ENCODE data around the gene POLR2J. TPM values are rescaled to one million over a fixed set of nuclear protein-coding genes. Genes with fewer than 3 reads are reported as not detected.

The POLR2J gene
- total and polyA plus RNA-seq, 3 experiments from 2014 or later = 76.1 to 129 (median 77.4) TPM

DNA sequence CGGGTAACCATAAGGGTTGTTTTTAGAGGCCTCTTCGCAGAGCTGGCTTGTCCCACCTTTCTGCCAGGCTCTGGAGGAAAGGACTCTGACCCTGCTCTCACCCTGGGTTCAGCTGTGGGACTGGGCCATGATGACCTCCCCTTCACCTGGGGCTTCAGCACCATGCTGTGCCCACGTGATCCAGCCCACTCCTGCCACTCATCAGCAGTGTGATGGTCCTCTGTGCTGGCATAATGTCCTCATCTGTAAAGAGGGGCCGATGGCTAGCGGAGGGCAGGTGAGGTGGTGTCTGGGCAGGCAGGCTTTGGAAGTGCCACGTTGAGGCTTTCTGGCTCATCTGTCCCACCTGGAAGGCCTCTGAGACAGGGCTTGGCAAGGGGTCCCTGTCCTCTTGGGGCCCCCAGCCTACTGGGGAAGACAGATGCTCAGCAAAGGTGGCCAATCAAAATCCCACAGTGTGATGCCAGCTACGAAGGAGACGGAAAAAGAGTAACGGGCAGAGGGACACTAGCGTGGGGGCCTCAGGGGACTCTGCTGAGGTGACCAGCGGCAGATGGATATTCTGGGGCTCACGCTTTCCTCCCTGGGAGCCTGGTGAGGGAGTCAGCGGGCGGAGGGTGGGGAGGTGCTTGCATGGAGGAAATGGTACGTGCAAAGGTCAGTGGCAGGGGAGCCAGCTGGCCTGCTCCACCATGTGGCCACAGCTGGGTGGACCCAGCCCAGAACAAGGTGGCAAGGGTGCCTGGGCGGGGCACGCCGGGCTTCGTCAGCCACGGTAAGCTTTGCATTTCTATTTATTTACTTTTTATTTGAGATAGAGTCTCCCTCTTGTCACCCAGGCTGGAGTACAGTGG is 8.5 kb downstream of the POLR2J start:
- H3K4me1 Mint-ChIP-seq = peaks cover 17 to 19% (median 18%) of the 10 kb centered on the region in 3 donors
- Histone ChIP-seq H3K4me1 (ENCODE audit: insufficient read depth, low read length) (peaks cover 9% of the 10 kb centered on the region), H3K27ac (ENCODE audit: low read depth, low read length) (no peak overlapping the region), H3K36me3 (ENCODE audit: insufficient read depth, low read length) (no peaks in the 10 kb centered on the region), H3K4me3 (ENCODE audit: low read length) (no peak overlapping the region), H3K9me3 (ENCODE audit: low read length) (no peaks in the 10 kb centered on the region), H3K27me3 (ENCODE audit: insufficient read depth, low read length, poor library complexity, severe bottlenecking) (no peaks in the 10 kb centered on the region)
- peak in 1 of 5 donors; percentile 48 for DNase-seq
- peak overlapping the region in 1 of 7 donors; percentile 10 for H3K4me3 Mint-ChIP-seq
- POLR2A ChIA-PET = no interaction called here
- no peaks in the 10 kb centered on the region for H3K9me3 Mint-ChIP-seq
- peaks cover 0 to 33% (median 6%) of the 10 kb centered on the region in 3 donors for H3K36me3 Mint-ChIP-seq
- CTCF ChIA-PET = no interaction called here
- H3K27ac Mint-ChIP-seq = peak overlapping the region in 1 of 8 donors; percentile 87
- peaks cover 0 to 1% of the 10 kb centered on the region in 2 donors for H3K27me3 Mint-ChIP-seq

DNA sequence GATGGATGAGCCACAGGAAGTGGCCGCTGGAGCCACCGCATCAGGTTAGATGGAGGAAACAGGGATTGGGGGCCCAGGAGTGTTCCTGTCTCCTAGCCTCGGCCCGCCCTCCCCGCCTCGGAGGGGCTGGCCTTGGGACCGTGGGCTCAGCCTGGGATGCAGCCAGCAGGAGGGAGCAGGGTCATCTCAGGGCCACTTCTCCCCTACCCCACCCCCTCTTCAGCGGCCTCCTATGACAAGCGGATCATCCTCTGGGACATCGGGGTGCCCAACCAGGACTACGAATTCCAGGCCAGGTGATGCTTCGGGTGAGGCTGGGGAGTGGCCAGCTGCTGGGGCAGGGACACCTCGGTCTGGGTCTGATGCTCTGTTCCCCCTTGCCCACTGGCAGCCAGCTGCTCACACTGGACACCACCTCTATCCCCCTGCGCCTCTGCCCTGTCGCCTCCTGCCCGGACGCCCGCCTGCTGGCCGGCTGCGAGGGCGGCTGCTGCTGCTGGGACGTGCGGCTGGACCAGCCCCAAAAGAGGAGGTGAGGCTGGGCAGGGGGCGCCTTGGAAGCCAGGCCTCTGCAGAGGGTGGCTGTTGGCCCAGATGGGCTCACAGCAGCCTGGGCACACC is 9.3 kb downstream of the POLR2J start:
- ChIA-PET CTCF (no interaction called here), POLR2A (no interaction called here)
- Mint-ChIP-seq H3K27ac (peak overlapping the region in 1 of 8 donors; percentile 20), H3K4me3 (no peak overlapping the region), H3K36me3 (peaks cover 0 to 35% (median 6%) of the 10 kb centered on the region in 3 donors), H3K27me3 (peaks cover 0 to 1% of the 10 kb centered on the region in 2 donors), H3K4me1 (peaks cover 17 to 21% (median 21%) of the 10 kb centered on the region in 3 donors), H3K9me3 (no peaks in the 10 kb centered on the region)
- peaks cover 9% of the 10 kb centered on the region for H3K4me1 ChIP-seq (ENCODE audit: insufficient read depth, low read length)
- no peaks in the 10 kb centered on the region for H3K9me3 ChIP-seq (ENCODE audit: low read length)
- H3K27me3 ChIP-seq (ENCODE audit: insufficient read depth, low read length, poor library complexity, severe bottlenecking) = no peaks in the 10 kb centered on the region
- no peak overlapping the region for H3K4me3 ChIP-seq (ENCODE audit: low read length)
- no peaks in the 10 kb centered on the region for H3K36me3 ChIP-seq (ENCODE audit: insufficient read depth, low read length)
- H3K27ac ChIP-seq (ENCODE audit: low read depth, low read length) = no peak overlapping the region
- peak in 1 of 5 donors; percentile 46 for DNase-seq

DNA sequence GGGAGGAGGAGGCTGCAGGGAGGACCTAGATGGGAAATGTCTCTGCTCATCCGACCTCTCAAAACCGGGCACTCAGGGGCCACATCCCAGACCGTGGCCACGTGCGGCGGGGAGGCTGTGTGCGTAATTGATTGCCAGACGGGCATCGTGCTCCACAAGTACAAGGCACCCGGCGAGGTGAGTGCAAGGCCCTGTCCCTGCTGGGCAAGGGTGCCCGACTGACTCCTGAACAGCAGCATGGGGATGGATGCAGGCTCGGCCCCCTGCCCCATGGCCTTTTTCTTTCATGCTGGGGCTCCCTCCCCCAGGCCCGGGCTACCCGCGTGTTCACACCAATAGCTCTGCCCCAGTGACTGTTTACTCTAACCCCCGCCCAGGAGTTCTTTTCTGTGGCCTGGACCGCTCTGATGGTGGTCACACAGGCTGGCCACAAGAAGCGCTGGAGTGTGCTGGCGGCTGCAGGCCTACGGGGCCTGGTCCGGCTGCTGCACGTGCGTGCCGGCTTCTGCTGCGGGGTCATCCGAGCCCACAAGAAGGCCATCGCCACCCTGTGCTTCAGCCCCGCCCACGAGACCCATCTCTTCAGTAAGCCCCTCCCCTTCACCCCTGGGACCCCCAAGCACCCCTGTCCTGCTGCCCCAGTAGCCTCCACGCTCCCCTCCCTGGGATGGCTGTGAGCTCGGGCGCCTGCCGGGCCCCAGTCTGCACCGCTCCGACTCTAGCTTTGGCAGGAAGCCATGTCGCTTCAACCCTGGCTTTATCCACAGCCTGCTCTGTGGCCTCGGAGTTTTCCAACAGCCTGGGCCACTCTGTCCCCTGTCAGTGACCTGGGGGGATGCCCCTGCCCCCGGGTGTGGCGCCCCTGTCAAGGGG is 10.0 kb downstream of the POLR2J start:
- POLR2A ChIA-PET = no interaction called here
- H3K36me3 Mint-ChIP-seq = peaks cover 0 to 37% (median 6%) of the 10 kb centered on the region in 3 donors
- peaks cover 0 to 1% of the 10 kb centered on the region in 2 donors for H3K27me3 Mint-ChIP-seq
- no peaks in the 10 kb centered on the region for H3K27me3 ChIP-seq (ENCODE audit: insufficient read depth, low read length, poor library complexity, severe bottlenecking)
- no peaks in the 10 kb centered on the region for H3K9me3 ChIP-seq (ENCODE audit: low read length)
- peak in 1 of 5 donors; percentile 47 for DNase-seq
- CTCF ChIA-PET = interaction anchor here (1.1 to 3.6 kb wide), 3 partner anchors 16 to 64 kb away, joined by 3 to 19 read pairs (median 4); no protein-coding TSS in a partner anchor
- H3K36me3 ChIP-seq (ENCODE audit: insufficient read depth, low read length) = no peaks in the 10 kb centered on the region
- peaks cover 23 to 29% (median 27%) of the 10 kb centered on the region in 3 donors for H3K4me1 Mint-ChIP-seq
- no peak overlapping the region for H3K27ac ChIP-seq (ENCODE audit: low read depth, low read length)
- no peaks in the 10 kb centered on the region for H3K9me3 Mint-ChIP-seq
- peaks cover 17% of the 10 kb centered on the region for H3K4me1 ChIP-seq (ENCODE audit: insufficient read depth, low read length)
- H3K4me3 Mint-ChIP-seq = peak overlapping the region in 1 of 7 donors; percentile 36
- H3K27ac Mint-ChIP-seq = peak overlapping the region in 2 of 8 donors; percentile 20 to 38
- no peak overlapping the region for H3K4me3 ChIP-seq (ENCODE audit: low read length)

DNA sequence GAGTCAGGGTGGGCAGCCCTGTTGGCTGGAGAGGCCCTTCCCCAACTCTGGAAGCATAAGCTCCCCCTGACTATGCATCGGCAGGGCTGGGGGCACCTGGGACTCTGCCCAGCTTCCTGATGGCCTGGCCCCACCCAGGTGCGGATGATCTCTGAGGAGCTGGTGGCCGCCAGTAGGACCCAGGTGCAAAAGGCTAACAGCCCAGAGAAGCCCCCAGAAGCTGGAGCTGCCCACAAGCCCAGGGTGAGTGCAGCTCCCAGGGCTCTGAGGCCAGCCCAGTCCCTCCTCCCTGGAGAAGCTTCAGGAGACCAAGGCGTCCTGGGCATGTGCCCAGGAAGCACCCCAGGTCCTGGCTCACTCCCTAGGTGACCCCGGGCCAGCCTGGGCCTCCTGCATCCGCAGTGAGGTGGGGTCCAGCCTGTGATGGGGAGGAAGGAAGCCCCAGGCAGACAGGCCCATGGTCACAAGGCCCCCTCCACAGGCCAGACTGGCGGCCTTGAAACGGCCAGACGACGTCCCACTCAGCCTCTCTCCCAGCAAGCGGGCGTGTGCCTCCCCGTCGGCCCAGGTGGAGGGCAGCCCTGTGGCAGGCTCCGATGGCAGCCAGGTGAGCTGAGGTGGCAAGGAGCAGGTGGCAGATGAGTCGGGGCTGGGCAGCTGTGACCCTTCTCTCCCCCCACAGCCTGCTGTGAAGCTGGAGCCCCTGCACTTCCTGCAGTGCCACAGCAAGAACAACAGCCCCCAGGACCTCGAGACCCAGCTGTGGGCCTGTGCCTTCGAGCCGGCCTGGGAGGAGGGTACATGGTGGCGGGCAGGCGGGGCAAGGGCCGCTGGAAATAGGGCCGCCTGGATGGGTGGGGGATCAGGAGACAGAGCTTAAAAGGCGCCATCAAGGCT is 10.9 kb downstream of the POLR2J start:
- peak in 1 of 5 donors; percentile 46 for DNase-seq
- H3K4me1 ChIP-seq (ENCODE audit: insufficient read depth, low read length) = peaks cover 21% of the 10 kb centered on the region
- ChIA-PET CTCF (interaction anchor here (0.9 to 3.6 kb wide), 5 partner anchors 16 to 63 kb away, joined by 3 to 19 read pairs (median 4); no protein-coding TSS in a partner anchor), POLR2A (no interaction called here)
- Mint-ChIP-seq H3K4me3 (no peak overlapping the region), H3K9me3 (no peaks in the 10 kb centered on the region), H3K4me1 (peaks cover 26 to 32% (median 31%) of the 10 kb centered on the region in 3 donors), H3K36me3 (peaks cover 0 to 28% (median 3%) of the 10 kb centered on the region in 3 donors), H3K27me3 (no peaks in the 10 kb centered on the region), H3K27ac (no peak overlapping the region)
- no peaks in the 10 kb centered on the region for H3K36me3 ChIP-seq (ENCODE audit: insufficient read depth, low read length)
- no peak overlapping the region for H3K27ac ChIP-seq (ENCODE audit: low read depth, low read length)
- H3K4me3 ChIP-seq (ENCODE audit: low read length) = no peak overlapping the region
- no peaks in the 10 kb centered on the region for H3K27me3 ChIP-seq (ENCODE audit: insufficient read depth, low read length, poor library complexity, severe bottlenecking)
- no peaks in the 10 kb centered on the region for H3K9me3 ChIP-seq (ENCODE audit: low read length)

DNA sequence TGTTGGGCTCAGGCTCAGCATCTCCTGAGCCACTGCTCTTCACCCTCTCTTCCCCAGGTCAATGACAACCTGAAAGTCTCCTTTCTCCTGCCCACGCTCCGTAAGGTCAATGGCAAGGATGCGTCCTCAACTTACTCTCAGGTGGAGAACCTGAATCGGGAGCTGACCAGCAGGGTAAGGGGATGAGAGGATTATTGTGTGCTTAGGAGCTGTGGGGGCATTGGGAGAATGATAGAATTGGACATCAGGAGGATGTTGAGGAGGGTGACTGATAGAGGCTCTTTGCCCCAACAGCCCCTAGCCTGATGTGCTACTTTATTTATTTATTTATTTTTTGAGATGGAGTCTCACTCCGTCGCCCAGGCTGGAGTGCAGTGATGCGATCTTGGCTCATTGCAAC is 12.6 kb downstream of the POLR2J start:
- Mint-ChIP-seq H3K27ac (peak overlapping the region in 3 of 8 donors; percentile 23 to 70 (median 47)), H3K4me3 (peak overlapping the region; percentile 83 to 96 (median 92)), H3K36me3 (peaks cover 0 to 18% (median 0%) of the 10 kb centered on the region in 3 donors), H3K27me3 (no peaks in the 10 kb centered on the region), H3K9me3 (no peaks in the 10 kb centered on the region), H3K4me1 (peaks cover 29 to 41% (median 37%) of the 10 kb centered on the region in 3 donors)
- peak overlapping the region; percentile 94 for H3K4me3 ChIP-seq (ENCODE audit: low read length)
- CTCF ChIA-PET = interaction anchor here (1.3 to 3.6 kb wide), 4 partner anchors 27 to 61 kb away, joined by 3 to 19 read pairs (median 6); no protein-coding TSS in a partner anchor
- no peaks in the 10 kb centered on the region for H3K36me3 ChIP-seq (ENCODE audit: insufficient read depth, low read length)
- no peaks in the 10 kb centered on the region for H3K27me3 ChIP-seq (ENCODE audit: insufficient read depth, low read length, poor library complexity, severe bottlenecking)
- H3K4me1 ChIP-seq (ENCODE audit: insufficient read depth, low read length) = peaks cover 21% of the 10 kb centered on the region
- H3K27ac ChIP-seq (ENCODE audit: low read depth, low read length) = no peak overlapping the region
- H3K9me3 ChIP-seq (ENCODE audit: low read length) = no peaks in the 10 kb centered on the region
- POLR2A ChIA-PET = interaction anchor here (1.2 to 1.3 kb wide), 2 partner anchors 40 to 50 kb away, joined by 3 to 4 read pairs; no protein-coding TSS in a partner anchor
- peak in 1 of 5 donors; percentile 18 for DNase-seq

DNA sequence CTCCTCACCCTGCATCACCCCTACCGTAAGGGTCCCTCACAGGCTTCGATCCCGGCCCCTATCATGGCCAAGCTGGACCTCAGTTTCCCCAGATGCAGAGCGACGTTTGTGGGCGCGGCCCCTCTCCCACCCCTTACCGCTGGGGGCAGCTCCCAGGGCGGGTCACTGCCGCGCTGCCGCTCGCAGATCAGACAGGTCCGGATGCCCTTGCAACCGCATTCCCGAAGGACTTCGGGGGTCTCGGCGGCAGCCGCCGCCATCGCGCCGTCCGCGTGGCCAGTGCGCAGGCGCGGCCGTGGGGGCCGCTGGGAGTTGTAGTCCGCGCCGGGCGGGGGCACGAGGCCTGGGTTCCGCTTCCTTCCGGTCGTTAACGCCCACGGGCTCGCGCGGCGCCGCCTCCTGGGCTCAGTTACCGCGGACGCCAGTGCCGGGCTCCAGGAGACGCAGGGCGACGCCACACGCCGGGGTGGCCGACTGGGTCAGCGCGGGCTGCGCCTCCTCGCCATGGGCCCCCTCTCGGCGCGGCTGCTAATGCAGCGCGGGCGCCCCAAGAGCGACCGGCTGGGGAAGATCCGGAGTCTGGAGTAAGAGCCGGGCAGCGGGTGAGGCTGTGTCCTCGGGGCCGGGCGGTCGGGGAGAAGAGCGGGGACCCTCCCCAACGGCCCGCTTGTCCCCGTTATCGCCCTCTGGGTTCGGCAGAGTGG is 14.0 kb downstream of the POLR2J start, which contains the start of the genes ALKBH4 and LRWD1:
ALKBH4 (minus strand) TSS at position 287 of the 704 bp plus-strand sequence; CDS start at position 260, 27 bp downstream.
LRWD1 (plus strand) TSS at position 408 of the 704 bp plus-strand sequence; CDS start at position 505, 97 bp downstream.
- POLR2A ChIA-PET = interaction anchor here (0.6 to 1.0 kb wide), 4 partner anchors 30 to 1143 kb away, joined by 3 read pairs; no protein-coding TSS in a partner anchor

More for the DNA sequence above, 14.0 kb downstream of the POLR2J start, which contains the start of the genes ALKBH4 and LRWD1:
- peaks cover 29 to 45% (median 41%) of the 10 kb centered on the region in 3 donors for H3K4me1 Mint-ChIP-seq
- no peaks in the 10 kb centered on the region for H3K27me3 ChIP-seq (ENCODE audit: insufficient read depth, low read length, poor library complexity, severe bottlenecking)
- DNase-seq = peak; percentile 90 to 95 (median 93)
- CTCF ChIA-PET = interaction anchor here (0.6 to 1.3 kb wide), 5 partner anchors 9 to 54 kb away, joined by 3 to 4 read pairs (median 3); no protein-coding TSS in a partner anchor
- peak within 1 kb of the TSS; percentile 88 to 96 (median 93) for H3K4me3 Mint-ChIP-seq
- no peaks in the 10 kb centered on the region for H3K9me3 Mint-ChIP-seq
- H3K36me3 Mint-ChIP-seq = peaks cover 0 to 14% (median 4%) of the 10 kb centered on the region in 3 donors
- H3K4me1 ChIP-seq (ENCODE audit: insufficient read depth, low read length) = peaks cover 21% of the 10 kb centered on the region
- no peaks in the 10 kb centered on the region for H3K36me3 ChIP-seq (ENCODE audit: insufficient read depth, low read length)
- peak within 1 kb of the TSS; percentile 79 to 95 (median 88) for H3K27ac Mint-ChIP-seq
- no peaks in the 10 kb centered on the region for H3K27me3 Mint-ChIP-seq
- peak within 1 kb of the TSS; percentile 77 for H3K27ac ChIP-seq (ENCODE audit: low read depth, low read length)
- H3K4me3 ChIP-seq (ENCODE audit: low read length) = peak within 1 kb of the TSS; percentile 94
- no peaks in the 10 kb centered on the region for H3K9me3 ChIP-seq (ENCODE audit: low read length)

Data from CD8-positive, alpha-beta memory T cell (primary cell).